Stimulated activated memory B cell treated with anti-CD40 and anti-IgM and Interleukin-4, amounts not matched to agents 10 μg/mL and 1 μg/mL and 100 μg/mL, for 72 hours (primary cell): ENCODE data around the gene CEP83.

Source experiments
- ATAC-seq: fragments of 150-1000 bp; cut with Tn5 transposase; 2 replicates; pipeline ENCODE4 v1.10.0; 2021
- H3K27ac Mint-ChIP-seq: one replicate; pipeline ENCODE4 v1.8.0; 2022; ENCODE audit warnings: mild to moderate bottlenecking, mixed read lengths
- H3K27me3 Mint-ChIP-seq: one replicate; pipeline ENCODE4 v1.8.0; 2022; ENCODE audit warnings: mixed read lengths
- H3K36me3 Mint-ChIP-seq: one replicate; pipeline ENCODE4 v1.8.0; 2022; ENCODE audit warnings: mixed read lengths
- H3K4me1 Mint-ChIP-seq: one replicate; pipeline ENCODE4 v1.8.0; 2022; ENCODE audit warnings: mixed read lengths
- H3K4me3 Mint-ChIP-seq: one replicate; pipeline ENCODE4 v1.8.0; 2022; ENCODE audit warnings: mild to moderate bottlenecking, moderate library complexity, mixed read lengths
- H3K9me3 Mint-ChIP-seq: one replicate; pipeline ENCODE4 v1.8.0; 2022; ENCODE audit warnings: mixed read lengths

CEP83 gene

DNA sequence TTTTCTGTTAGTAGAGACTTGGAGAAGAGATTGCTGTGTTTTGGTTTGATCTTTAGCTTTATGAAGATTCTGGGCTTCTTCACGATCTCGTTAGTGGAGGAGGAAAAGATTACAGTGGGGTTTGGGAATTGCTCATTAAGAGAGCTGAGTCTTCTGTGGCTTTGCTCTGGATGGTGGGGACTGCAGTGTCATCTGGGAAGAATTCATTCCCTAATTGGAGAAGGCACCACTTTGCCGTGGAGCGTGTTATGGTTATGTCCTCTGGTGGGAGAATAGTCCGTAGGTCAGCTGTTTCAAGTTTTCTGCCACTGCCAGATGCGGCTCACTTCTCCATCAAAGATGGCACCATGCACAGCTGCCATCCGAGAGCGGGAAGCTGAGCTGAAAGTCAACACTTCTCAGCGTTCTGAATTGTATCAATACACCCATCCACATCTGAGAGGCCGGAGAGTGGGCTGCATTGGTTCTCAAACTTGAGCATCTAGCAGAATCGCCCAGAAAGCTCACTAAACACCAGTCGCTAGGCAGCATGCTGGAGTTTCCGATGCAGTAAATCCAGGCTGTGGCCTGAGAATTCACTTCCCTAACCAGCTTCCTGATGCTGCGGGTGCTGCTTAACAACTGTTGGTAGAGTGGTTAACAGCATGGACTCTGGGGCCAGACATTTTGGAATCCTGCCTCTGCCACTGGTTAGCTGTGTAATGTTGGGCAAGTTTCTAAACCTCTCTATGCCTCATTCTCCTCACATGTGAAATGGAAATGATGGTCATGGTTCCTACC is 193.5 kb downstream of the CEP83 start:
- peaks cover 96% of the 10 kb centered on the region for H3K4me1 Mint-ChIP-seq
- H3K36me3 Mint-ChIP-seq: peaks cover 59% of the 10 kb centered on the region
- H3K4me3 Mint-ChIP-seq: peak overlapping the region; percentile 2
- H3K9me3 Mint-ChIP-seq: no peaks in the 10 kb centered on the region
- peak overlapping the region; percentile 84 for H3K27ac Mint-ChIP-seq
- no peaks in the 10 kb centered on the region for H3K27me3 Mint-ChIP-seq
- no peak for ATAC-seq

DNA sequence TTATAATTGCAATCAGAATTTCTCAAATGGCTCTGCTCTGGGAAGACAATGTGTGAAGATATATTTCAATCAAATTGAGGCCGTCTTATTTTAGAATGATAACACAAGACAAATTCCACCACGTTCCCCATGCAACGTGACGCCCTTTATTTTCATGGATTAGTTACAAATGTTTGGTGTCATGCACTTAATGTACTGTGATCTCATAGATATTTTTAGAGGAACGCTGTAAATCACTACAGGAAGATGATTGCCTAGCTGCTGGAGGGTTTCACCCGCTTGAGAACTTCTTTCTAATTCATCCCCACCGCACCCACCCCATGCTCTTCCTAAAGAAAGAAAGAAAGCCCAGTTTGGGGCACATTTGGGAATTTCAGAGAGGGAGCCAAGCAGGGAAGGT is 194.1 kb downstream of the CEP83 start:
- Mint-ChIP-seq H3K36me3 (peaks cover 64% of the 10 kb centered on the region), H3K4me3 (no peak overlapping the region), H3K4me1 (peaks cover 90% of the 10 kb centered on the region), H3K27ac (peak overlapping the region; percentile 84), H3K27me3 (no peaks in the 10 kb centered on the region), H3K9me3 (no peaks in the 10 kb centered on the region)
- ATAC-seq: no peak

DNA sequence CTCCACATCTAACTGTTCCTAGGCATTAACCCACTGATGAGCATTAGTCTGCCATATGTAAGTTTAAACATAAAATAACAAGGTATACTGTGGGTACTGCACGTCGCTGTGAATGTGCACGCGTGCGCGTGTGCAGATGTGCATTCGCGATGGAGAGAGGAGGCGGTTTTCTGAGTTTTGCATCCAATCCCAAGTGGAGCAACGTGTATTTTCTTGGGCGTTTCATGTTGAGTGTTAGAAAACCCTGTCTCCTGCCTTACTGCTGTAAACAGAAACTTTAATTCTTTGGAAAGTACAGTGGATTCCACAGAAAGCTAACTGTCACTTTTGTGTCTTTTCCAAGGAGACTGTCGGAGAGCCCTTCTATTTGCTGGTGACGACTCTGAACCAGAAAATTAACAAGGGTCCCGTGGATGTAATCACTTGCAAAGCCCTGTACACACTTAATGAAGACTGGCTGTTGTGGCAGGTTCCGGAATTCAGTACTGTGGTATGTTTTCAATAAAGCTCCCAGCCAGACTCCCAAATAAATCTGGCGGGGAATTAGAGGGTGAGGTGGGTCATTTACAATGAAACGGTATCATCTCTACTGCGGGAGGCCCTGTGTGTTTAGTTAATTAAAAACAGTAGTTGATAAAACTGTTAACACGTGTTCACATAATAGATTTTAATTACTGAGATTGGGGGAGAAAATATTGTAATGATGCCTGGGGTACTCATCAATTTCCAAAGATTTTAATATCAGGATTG is 194.8 kb downstream of the CEP83 start:
- H3K4me1 Mint-ChIP-seq: peaks cover 84% of the 10 kb centered on the region
- ATAC-seq: no peak
- no peak overlapping the region for H3K4me3 Mint-ChIP-seq
- H3K36me3 Mint-ChIP-seq: peaks cover 66% of the 10 kb centered on the region
- no peaks in the 10 kb centered on the region for H3K27me3 Mint-ChIP-seq
- H3K9me3 Mint-ChIP-seq: no peaks in the 10 kb centered on the region
- peak overlapping the region; percentile 99 for H3K27ac Mint-ChIP-seq

DNA sequence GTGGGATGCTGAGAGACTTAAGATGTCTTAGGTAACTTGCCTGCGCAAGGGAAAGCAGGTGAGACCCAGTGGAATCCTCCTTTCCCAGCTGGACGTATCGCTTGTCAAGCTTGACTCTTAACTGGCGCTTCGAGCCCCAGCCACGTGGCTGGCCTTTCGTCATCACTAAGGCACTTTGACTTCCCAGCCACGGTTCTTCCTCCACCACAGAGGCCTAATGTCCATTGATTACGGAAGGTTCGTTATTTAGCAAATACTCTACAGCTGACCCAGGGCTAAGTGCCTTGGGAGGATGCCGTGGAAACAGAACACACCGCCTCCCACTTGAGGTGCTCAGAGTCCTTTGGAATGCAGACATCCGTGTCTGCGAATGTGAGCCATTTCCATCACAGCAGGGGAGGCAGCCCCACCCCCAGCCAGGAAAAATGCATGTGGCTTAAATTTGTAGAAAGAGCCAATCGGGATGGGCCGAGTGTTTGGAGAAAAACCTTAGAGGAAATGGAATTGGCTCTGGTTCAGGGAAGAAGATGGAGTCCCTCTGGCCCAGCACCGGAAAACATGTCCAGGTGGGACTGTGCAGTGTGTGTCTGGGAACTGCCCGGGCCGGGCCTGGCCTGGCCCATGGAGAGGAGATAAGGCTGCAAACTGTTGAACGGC is 195.6 kb downstream of the CEP83 start:
- Mint-ChIP-seq H3K4me3 (peak overlapping the region; percentile 3), H3K36me3 (peaks cover 64% of the 10 kb centered on the region), H3K4me1 (peaks cover 75% of the 10 kb centered on the region), H3K27me3 (no peaks in the 10 kb centered on the region), H3K9me3 (no peaks in the 10 kb centered on the region), H3K27ac (peak overlapping the region; percentile 99)
- no peak for ATAC-seq

DNA sequence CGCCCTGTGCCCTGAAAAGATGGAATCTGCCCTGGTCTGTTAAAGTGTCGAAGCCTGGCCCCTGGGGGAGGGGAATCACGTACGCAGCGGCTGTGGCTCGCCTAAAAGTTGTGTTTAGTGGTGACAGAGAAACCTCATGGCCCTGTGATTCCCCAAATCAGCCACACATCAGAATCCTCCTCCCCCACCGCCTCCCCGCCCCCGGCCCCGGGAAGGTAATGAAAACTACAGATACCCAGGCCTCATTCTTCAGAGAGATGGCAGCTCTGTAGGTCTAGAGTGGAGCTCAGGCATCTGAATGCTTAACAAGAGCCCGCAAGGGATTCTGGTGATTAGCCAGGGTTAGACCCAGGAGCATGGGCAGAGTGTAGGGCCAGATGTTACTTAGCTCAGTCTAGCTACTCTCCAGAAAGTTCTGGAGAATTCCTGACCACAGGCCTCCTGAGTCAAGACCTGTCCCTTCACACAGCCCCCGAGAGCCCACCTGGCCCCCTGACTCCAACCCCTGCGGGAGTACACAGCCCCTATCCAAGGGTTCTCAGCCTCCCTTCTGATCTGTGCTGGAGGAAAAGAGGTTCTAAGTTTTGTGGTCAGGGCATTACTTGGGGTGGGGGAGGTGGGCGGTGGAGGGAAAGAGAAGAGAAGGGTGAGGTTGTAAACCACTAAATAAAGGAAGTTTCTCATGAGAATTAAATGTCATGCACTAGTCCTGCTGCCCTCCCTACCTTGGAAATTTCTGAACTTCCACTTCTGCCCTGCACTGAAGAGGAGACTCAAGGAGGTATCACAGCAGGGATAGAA is 196.5 kb downstream of the CEP83 start:
- H3K36me3 Mint-ChIP-seq: peaks cover 57% of the 10 kb centered on the region
- peaks cover 68% of the 10 kb centered on the region for H3K4me1 Mint-ChIP-seq
- peak overlapping the region; percentile 99 for H3K27ac Mint-ChIP-seq
- ATAC-seq: peak; percentile 81
- no peaks in the 10 kb centered on the region for H3K9me3 Mint-ChIP-seq
- no peaks in the 10 kb centered on the region for H3K27me3 Mint-ChIP-seq
- H3K4me3 Mint-ChIP-seq: peak overlapping the region; percentile 84

DNA sequence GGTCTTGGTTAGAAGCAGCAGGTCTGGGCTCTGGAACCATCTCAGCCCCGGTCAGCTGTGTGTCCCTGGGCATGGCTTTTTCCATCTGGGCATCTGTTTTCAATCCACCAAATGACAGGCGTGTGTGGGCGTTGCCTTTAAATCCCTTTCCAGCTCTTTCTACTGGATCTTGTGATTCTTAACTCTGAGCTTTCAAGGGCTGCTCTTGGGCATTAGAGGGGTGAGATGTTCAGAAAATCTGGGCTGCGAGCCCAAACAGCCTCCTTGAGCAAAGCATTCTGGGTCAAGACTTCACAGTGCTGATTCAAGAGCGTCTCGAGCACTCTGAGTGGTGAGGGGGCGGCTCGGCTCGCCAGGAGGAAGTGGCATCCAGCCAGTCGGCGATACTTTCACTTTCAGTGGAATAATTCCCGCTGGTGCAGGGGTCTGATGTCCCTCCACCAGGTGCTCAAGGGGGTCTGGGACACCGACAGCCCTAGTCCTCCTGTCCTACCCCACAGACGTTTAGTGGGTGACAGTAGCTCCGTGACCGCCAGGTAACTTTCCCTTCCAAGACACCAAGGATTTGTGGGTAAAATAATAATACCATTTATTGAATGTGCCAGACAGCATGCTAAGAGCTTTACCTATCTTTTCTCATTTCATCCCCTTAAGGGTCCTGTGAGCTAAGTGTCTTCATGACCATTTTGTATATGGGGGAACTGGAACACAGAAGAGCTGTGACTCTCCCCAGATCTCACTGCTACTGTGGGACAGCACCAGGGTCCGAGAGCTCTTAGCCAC is 197.2 kb downstream of the CEP83 start:
- peak overlapping the region; percentile 99 for H3K27ac Mint-ChIP-seq
- H3K4me3 Mint-ChIP-seq: peak overlapping the region; percentile 84
- H3K36me3 Mint-ChIP-seq: peaks cover 55% of the 10 kb centered on the region
- peak; percentile 84 for ATAC-seq
- H3K27me3 Mint-ChIP-seq: no peaks in the 10 kb centered on the region
- no peaks in the 10 kb centered on the region for H3K9me3 Mint-ChIP-seq
- H3K4me1 Mint-ChIP-seq: peaks cover 68% of the 10 kb centered on the region

DNA sequence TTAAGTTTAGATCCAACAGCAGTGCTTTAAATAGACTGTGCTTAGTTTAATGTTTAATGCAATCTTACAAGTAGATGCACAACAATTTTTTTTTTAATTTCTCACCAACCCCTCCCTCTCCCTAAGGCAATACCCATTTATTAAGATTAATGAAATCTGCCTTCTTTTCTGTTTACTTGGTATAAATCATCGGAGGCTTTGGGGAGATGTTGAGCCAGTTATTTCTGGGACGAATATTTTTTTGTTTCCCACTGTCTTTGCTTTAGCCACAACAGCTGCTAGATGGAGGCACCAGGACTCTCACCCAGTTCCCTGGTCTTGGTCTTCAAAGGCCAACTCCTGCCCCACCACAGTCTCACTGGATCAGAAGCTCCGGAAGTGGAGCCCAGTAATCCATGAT is 197.9 kb downstream of the CEP83 start:
- Mint-ChIP-seq H3K27me3 (no peaks in the 10 kb centered on the region), H3K9me3 (no peaks in the 10 kb centered on the region)

DNA sequence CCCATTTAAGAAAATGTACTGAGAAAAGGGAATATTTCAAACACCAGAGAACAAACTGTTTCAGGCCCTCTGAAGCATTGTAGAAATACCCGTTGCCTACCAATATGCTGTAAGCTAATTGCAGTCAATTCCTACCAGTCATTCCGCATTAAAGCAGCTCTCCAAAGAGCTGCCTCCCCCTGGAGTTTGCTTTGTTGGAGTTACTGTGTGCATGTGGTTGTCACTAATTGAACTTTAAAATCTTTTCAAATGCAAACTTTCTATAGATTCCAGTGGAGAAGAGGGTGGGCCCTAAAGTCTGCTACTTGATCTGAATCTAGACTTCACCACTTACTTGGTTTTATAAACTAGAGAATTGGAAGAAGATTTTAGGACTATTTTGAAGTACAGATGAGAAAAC is 198.5 kb downstream of the CEP83 start:
- H3K9me3 Mint-ChIP-seq: no peaks in the 10 kb centered on the region
- H3K27ac Mint-ChIP-seq: peak overlapping the region; percentile 99
- H3K36me3 Mint-ChIP-seq: peaks cover 56% of the 10 kb centered on the region
- no peak overlapping the region for H3K4me3 Mint-ChIP-seq
- peaks cover 66% of the 10 kb centered on the region for H3K4me1 Mint-ChIP-seq
- no peak for ATAC-seq
- no peaks in the 10 kb centered on the region for H3K27me3 Mint-ChIP-seq

More for the DNA sequence above, 197.9 kb downstream of the CEP83 start:
- Mint-ChIP-seq H3K27ac (peak overlapping the region; percentile 99), H3K4me3 (peak overlapping the region; percentile 84), H3K36me3 (peaks cover 56% of the 10 kb centered on the region), H3K4me1 (peaks cover 68% of the 10 kb centered on the region)
- ATAC-seq: no peak

DNA sequence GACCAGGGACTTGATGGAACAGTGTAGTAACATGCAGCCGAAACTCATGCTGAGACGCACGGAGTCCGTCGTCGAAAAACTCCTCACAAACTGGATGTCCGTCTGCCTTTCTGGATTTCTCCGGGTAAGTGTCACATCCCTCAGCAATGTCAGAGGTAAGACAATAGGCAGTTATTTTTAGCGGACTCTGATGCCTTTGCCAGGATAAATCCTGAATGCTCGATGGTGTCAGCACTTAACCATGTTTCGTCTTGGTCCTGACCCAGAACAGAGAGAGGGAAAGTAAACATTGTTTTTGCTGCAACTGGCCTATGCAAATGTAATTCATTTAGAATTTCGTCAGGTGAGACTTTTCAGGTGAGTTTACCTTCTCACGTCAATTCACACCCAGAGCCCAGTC is 198.9 kb downstream of the CEP83 start:
- no peak overlapping the region for H3K4me3 Mint-ChIP-seq

DNA sequence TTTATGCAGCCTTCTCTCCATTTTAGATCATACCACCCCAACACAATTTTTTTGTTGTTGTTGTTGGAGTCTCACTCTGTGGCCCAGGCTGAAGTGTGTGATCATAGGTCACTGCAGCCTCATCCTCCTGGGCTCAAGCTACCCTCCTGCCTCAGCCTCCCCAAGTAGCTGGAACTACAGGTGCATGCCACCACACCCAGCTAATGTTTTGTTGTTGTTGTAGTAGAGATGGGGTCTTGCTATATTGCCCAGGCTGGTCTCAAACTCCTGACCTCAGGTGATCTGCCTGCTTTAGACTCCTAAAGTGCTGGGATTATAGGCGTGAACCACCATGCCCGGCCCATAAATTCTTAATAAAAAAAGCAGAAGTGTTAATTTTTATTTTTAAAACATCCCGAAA is 199.7 kb downstream of the CEP83 start:
- no peak overlapping the region for H3K27ac Mint-ChIP-seq
- no peaks in the 10 kb centered on the region for H3K27me3 Mint-ChIP-seq
- no peak for ATAC-seq
- peaks cover 55% of the 10 kb centered on the region for H3K4me1 Mint-ChIP-seq
- H3K36me3 Mint-ChIP-seq: peaks cover 56% of the 10 kb centered on the region
- H3K4me3 Mint-ChIP-seq: no peak overlapping the region
- H3K9me3 Mint-ChIP-seq: no peaks in the 10 kb centered on the region

More for the DNA sequence above, 198.9 kb downstream of the CEP83 start:
- Mint-ChIP-seq H3K36me3 (peaks cover 56% of the 10 kb centered on the region), H3K27ac (peak overlapping the region; percentile 99), H3K9me3 (no peaks in the 10 kb centered on the region), H3K4me1 (peaks cover 62% of the 10 kb centered on the region), H3K27me3 (no peaks in the 10 kb centered on the region)
- no peak for ATAC-seq

DNA sequence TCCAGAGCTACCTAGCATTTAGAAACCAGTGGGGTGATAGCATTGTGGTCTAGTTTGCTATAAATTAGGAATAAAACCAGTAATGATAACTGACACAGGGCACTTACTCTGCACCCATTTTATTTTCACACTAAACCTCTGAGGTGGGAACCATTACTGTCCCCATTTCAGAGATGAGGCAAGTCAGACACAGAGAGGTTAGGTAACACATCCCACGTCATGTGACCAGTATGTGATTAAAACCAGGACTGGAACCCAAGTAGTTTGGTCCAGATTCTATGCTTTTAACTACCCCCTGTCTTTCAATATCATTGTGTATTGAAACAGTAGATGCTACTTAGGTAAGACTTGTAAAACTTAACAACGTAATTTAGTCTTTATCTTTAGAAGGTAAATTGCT is 201.1 kb downstream of the CEP83 start:
- Mint-ChIP-seq H3K9me3 (no peaks in the 10 kb centered on the region), H3K27me3 (no peaks in the 10 kb centered on the region), H3K27ac (peak overlapping the region; percentile 90), H3K4me1 (peaks cover 57% of the 10 kb centered on the region), H3K4me3 (no peak overlapping the region), H3K36me3 (peaks cover 56% of the 10 kb centered on the region)
- no peak for ATAC-seq
